WTC11 (cell line): ENCODE data around the gene NCAPG. TPM values are rescaled to one million over a fixed set of nuclear protein-coding genes. Genes with fewer than 3 reads are reported as not detected.

ENCODE experiments used
- ATAC-seq: fragments of 200-7000 bp; cut with Tn5 transposase; 2 replicates; pipeline ENCODE4 v1.10.0; 2021; ENCODE audit warnings: mild to moderate bottlenecking, moderate library complexity
- CTCF ChIA-PET: fragments of 300-600 bp; sonication (Branson Sonifier 250); formaldehyde crosslinking; loops from one replicate; lab custom pipeline; 2021; ENCODE audit warnings: antibody characterized with exemption; lab: Charles Lee
- POLR2A ChIA-PET: fragments of 350-600 bp; sonication (Branson Sonifier 250); formaldehyde crosslinking; loops from one replicate; lab custom pipeline; 2021; ENCODE audit warnings: antibody characterized with exemption; lab: Charles Lee
- DNase-seq: peaks from one replicate; pipeline ENCODE4 v3.0.0; 2021; ENCODE audit warnings: low spot score
- H3K27ac Mint-ChIP-seq: 2 replicates; pipeline ENCODE4 v1.8.0; 2021; ENCODE audit warnings: mixed read lengths
- H3K27me3 Mint-ChIP-seq: 2 replicates; pipeline ENCODE4 v1.8.0; 2021; ENCODE audit warnings: low read depth, mild to moderate bottlenecking, moderate library complexity, mixed read lengths
- H3K36me3 Mint-ChIP-seq: 2 replicates; pipeline ENCODE4 v1.8.0; 2021; ENCODE audit warnings: mixed read lengths
- H3K4me1 Mint-ChIP-seq: 2 replicates; pipeline ENCODE4 v1.8.0; 2022; ENCODE audit warnings: mixed read lengths
- H3K4me3 Mint-ChIP-seq: 2 replicates; pipeline ENCODE4 v1.8.0; 2021; ENCODE audit warnings: mild to moderate bottlenecking, moderate library complexity, mixed read lengths
- H3K9me3 Mint-ChIP-seq: 2 replicates; pipeline ENCODE4 v1.8.0; 2021; ENCODE audit warnings: mixed read lengths
- CBFB ChIP-seq: sonication (generic); formaldehyde crosslinking; IDR thresholded peaks from 2 replicates; pipeline ENCODE4 v1.8.1; 2022; ENCODE audit warnings: mild to moderate bottlenecking, low read depth, missing genetic modification reagents
- E2F5 ChIP-seq: sonication (generic); formaldehyde crosslinking; IDR thresholded peaks from 2 replicates; pipeline ENCODE4 v1.8.1; 2022; ENCODE audit warnings: mild to moderate bottlenecking, moderate library complexity, missing genetic modification reagents
- GABPB1 ChIP-seq: sonication (generic); formaldehyde crosslinking; IDR thresholded peaks from 2 replicates; pipeline ENCODE4 v1.8.1; 2023; ENCODE audit warnings: mild to moderate bottlenecking, missing genetic modification reagents
- JUN ChIP-seq: sonication (generic); formaldehyde crosslinking; IDR thresholded peaks from 2 replicates; pipeline ENCODE4 v1.8.0; 2023; ENCODE audit warnings: mild to moderate bottlenecking, missing genetic modification reagents
- MXD4 ChIP-seq: fragments of 250-450 bp; sonication (Bioruptor Pico); IDR thresholded peaks from 2 replicates; pipeline ENCODE4 v1.8.0; 2021; ENCODE audit warnings: mild to moderate bottlenecking, moderate library complexity, borderline replicate concordance
- NFE2L1 ChIP-seq: sonication (generic); formaldehyde crosslinking; IDR thresholded peaks from 2 replicates; pipeline ENCODE4 v1.8.1; 2023; ENCODE audit warnings: missing genetic modification reagents
- NR1H2 ChIP-seq: sonication (generic); formaldehyde crosslinking; IDR thresholded peaks from 2 replicates; pipeline ENCODE4 v1.9.0; 2021; ENCODE audit warnings: mild to moderate bottlenecking, moderate library complexity, missing genetic modification reagents
- RORB ChIP-seq: fragments of 250-450 bp; sonication (Bioruptor Pico); IDR thresholded peaks from 2 replicates; pipeline ENCODE4 v1.9.0; 2021; ENCODE audit warnings: mild to moderate bottlenecking
- SMAD4 ChIP-seq: sonication (generic); formaldehyde crosslinking; IDR thresholded peaks from 2 replicates; pipeline ENCODE4 v1.8.0; 2022; ENCODE audit warnings: mild to moderate bottlenecking, missing genetic modification reagents
- TP53 ChIP-seq: sonication (generic); formaldehyde crosslinking; IDR thresholded peaks from 2 replicates; pipeline ENCODE4 v1.8.1; 2023; ENCODE audit warnings: mild to moderate bottlenecking, missing genetic modification reagents
- USF1 ChIP-seq: sonication (generic); formaldehyde crosslinking; IDR thresholded peaks from 2 replicates; pipeline ENCODE4 v1.8.0; 2022; ENCODE audit warnings: mild to moderate bottlenecking, missing genetic modification reagents
- ZMAT4 ChIP-seq: fragments of 250-450 bp; sonication (Bioruptor Pico); IDR thresholded peaks from 2 replicates; pipeline ENCODE4 v1.9.0; 2021; ENCODE audit warnings: mild to moderate bottlenecking
- ZNF396 ChIP-seq: fragments of 250-450 bp; sonication (Bioruptor Pico); IDR thresholded peaks from 2 replicates; pipeline ENCODE4 v1.8.0; 2021; ENCODE audit warnings: mild to moderate bottlenecking, moderate library complexity, borderline replicate concordance
- ZNF423 ChIP-seq: fragments of 250-450 bp; sonication (Bioruptor Pico); IDR thresholded peaks from 2 replicates; pipeline ENCODE4 v2.1.2; 2022; ENCODE audit warnings: mild to moderate bottlenecking, moderate library complexity
- ZNF671 ChIP-seq: fragments of 250-450 bp; sonication (Bioruptor Pico); IDR thresholded peaks from 2 replicates; pipeline ENCODE4 v1.8.0; 2021; ENCODE audit warnings: mild to moderate bottlenecking
- ZSCAN18 ChIP-seq: fragments of 250-450 bp; sonication (Bioruptor Pico); IDR thresholded peaks from 2 replicates; pipeline ENCODE4 v2.1.2; 2022; ENCODE audit warnings: mild to moderate bottlenecking, moderate library complexity
- total RNA-seq: library from RNA; stranded (reverse); gene quantifications from 3 replicates; pipeline ENCODE4 v1.2.3, GENCODE V29; 2021
- TF ChIP-seq, protein P1 (sequence below): sonication (generic); formaldehyde crosslinking; conservative IDR thresholded peaks from 2 replicates; pipeline ENCODE4 v1.8.1; 2023; ENCODE audit warnings: mild to moderate bottlenecking, low read depth, missing genetic modification reagents, moderate library complexity
- TF ChIP-seq, protein P2 (sequence below): sonication (generic); formaldehyde crosslinking; IDR thresholded peaks from 2 replicates; pipeline ENCODE4 v1.8.1; 2023; ENCODE audit warnings: mild to moderate bottlenecking, missing genetic modification reagents, moderate library complexity
- TF ChIP-seq, protein P3 (sequence below): fragments of 200-600 bp; IDR thresholded peaks from 2 replicates; pipeline ENCODE4 v1.8.0; 2022; ENCODE audit warnings: antibody characterized with exemption
- TF ChIP-seq, protein P4 (sequence below): sonication (generic); formaldehyde crosslinking; conservative IDR thresholded peaks from 2 replicates; pipeline ENCODE4 v1.8.1; 2022; ENCODE audit warnings: mild to moderate bottlenecking, missing genetic modification reagents

NCAPG gene
- total RNA-seq, 1 experiment from 2014 or later = 61.9 TPM

- TF ChIP-seq ZSCAN18 (CRISPR knock-in tag) = no peak
- TF ChIP-seq RORB = no peak
- no peak for TF ChIP-seq ZNF671 (CRISPR knock-in tag)
- TF ChIP-seq, protein P1, sequence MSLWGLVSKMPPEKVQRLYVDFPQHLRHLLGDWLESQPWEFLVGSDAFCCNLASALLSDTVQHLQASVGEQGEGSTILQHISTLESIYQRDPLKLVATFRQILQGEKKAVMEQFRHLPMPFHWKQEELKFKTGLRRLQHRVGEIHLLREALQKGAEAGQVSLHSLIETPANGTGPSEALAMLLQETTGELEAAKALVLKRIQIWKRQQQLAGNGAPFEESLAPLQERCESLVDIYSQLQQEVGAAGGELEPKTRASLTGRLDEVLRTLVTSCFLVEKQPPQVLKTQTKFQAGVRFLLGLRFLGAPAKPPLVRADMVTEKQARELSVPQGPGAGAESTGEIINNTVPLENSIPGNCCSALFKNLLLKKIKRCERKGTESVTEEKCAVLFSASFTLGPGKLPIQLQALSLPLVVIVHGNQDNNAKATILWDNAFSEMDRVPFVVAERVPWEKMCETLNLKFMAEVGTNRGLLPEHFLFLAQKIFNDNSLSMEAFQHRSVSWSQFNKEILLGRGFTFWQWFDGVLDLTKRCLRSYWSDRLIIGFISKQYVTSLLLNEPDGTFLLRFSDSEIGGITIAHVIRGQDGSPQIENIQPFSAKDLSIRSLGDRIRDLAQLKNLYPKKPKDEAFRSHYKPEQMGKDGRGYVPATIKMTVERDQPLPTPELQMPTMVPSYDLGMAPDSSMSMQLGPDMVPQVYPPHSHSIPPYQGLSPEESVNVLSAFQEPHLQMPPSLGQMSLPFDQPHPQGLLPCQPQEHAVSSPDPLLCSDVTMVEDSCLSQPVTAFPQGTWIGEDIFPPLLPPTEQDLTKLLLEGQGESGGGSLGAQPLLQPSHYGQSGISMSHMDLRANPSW (CRISPR knock-in tag) = no peak
- no peak for TF ChIP-seq ZMAT4 (CRISPR knock-in tag)
- TF ChIP-seq TP53 = peak; percentile 79; the same call in 1 of the 2 replicates
- TF ChIP-seq NFE2L1 = peak; percentile 78; the same call in 1 of the 2 replicates
- no peak for TF ChIP-seq MXD4
- no peak; the same call in 1 of the 2 replicates for TF ChIP-seq SMAD4 (CRISPR knock-in tag)
- TF ChIP-seq NR1H2 (CRISPR knock-in tag) = no peak
- peak; percentile 75; the same call in 1 of the 2 replicates for TF ChIP-seq JUN (CRISPR knock-in tag)
- TF ChIP-seq E2F5 (CRISPR knock-in tag) = peak; percentile 99
- TF ChIP-seq, protein P2, sequence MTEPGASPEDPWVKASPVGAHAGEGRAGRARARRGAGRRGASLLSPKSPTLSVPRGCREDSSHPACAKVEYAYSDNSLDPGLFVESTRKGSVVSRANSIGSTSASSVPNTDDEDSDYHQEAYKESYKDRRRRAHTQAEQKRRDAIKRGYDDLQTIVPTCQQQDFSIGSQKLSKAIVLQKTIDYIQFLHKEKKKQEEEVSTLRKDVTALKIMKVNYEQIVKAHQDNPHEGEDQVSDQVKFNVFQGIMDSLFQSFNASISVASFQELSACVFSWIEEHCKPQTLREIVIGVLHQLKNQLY = 0 out of 2 replicates have a peak, but pooled peaks have one; percentile 33
- no peak for TF ChIP-seq CBFB (CRISPR knock-in tag)
- TF ChIP-seq, protein P3, sequence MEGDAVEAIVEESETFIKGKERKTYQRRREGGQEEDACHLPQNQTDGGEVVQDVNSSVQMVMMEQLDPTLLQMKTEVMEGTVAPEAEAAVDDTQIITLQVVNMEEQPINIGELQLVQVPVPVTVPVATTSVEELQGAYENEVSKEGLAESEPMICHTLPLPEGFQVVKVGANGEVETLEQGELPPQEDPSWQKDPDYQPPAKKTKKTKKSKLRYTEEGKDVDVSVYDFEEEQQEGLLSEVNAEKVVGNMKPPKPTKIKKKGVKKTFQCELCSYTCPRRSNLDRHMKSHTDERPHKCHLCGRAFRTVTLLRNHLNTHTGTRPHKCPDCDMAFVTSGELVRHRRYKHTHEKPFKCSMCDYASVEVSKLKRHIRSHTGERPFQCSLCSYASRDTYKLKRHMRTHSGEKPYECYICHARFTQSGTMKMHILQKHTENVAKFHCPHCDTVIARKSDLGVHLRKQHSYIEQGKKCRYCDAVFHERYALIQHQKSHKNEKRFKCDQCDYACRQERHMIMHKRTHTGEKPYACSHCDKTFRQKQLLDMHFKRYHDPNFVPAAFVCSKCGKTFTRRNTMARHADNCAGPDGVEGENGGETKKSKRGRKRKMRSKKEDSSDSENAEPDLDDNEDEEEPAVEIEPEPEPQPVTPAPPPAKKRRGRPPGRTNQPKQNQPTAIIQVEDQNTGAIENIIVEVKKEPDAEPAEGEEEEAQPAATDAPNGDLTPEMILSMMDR = no peak
- TF ChIP-seq ZNF396 (CRISPR knock-in tag) = no peak
Observed at GRCh38 chr4:17810260-17811077, at the start of gene NCAPG, which contains the start of gene DCAF16 (continued).

DNA sequence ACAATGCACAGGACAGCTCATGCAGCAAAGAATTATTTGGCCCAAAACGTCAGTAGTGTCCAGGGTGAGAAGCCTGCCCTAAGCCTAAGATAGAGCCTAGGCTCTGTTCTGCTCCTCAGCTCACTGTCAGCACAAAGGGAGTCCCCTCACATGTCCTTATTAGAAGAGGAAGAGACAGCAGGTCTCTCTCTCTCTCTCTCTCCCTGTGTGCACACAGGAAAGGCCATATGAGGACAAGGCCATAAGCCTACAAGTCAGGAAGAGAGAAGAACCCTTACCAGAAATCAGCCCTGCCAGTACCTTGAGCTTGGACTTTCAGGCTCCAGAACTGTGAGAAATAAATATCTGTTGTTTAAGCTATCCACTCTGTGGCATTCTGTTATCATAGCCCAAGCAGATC, 49.7 kb upstream of the NCAPG start:
- no peak overlapping the region for H3K27ac Mint-ChIP-seq
- no peaks in the 10 kb centered on the region; the same call in 1 of the 2 replicates for H3K27me3 Mint-ChIP-seq
- POLR2A ChIA-PET = no interaction called here
- TF ChIP-seq USF1 (no peak), RORB (no peak), ZNF671 (CRISPR knock-in tag) (no peak), GABPB1 (no peak), CBFB (CRISPR knock-in tag) (no peak), ZNF423 (no peak)
- TF ChIP-seq, protein P4, sequence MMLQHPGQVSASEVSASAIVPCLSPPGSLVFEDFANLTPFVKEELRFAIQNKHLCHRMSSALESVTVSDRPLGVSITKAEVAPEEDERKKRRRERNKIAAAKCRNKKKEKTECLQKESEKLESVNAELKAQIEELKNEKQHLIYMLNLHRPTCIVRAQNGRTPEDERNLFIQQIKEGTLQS = no peak
- TF ChIP-seq, protein P2 = no peak
- H3K9me3 Mint-ChIP-seq = peaks cover 13% of the 10 kb centered on the region
- CTCF ChIA-PET = no interaction called here
- H3K4me1 Mint-ChIP-seq = peaks cover 14% of the 10 kb centered on the region
- H3K4me3 Mint-ChIP-seq = no peak overlapping the region
- DNase-seq (no peak), ATAC-seq (no peak)
- peaks cover 5% of the 10 kb centered on the region for H3K36me3 Mint-ChIP-seq
